GM12875 (cell line): ENCODE measurements around the gene PRMT5.

Experiments
- H3K4me3 ChIP-seq: one replicate; pipeline ENCODE4 v1.5.1; 2011; ENCODE audit warnings: low read depth, low read length, control low read depth
- TF ChIP-seq, protein P1 (sequence below): IDR thresholded peaks from 2 replicates; pipeline ENCODE4 v1.5.1; 2011; ENCODE audit warnings: low read depth, mild to moderate bottlenecking, control low read depth, inconsistent platforms, low read length, moderate library complexity, borderline replicate concordance; ENCODE audit not compliant: insufficient read depth

The PRMT5 gene

DNA sequence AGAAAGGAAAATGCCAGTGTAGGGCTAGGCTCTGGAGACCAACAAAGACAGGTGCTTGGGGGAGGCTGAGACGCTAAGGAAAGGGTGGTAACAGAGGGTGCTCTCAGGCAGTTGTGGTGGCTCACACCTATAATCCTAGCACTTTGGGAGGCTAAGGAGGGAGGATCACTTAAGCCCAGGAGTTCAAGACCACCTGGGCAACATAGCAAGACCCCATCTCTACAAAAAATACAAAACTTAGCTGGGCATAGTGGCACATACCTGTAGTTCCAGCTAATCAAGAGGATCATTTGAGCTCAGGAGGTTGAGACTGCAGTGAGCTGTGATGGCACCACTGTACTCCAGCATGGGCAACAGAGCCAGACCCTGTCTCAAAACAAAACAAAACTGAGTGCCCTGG, 33.8 kb downstream of the PRMT5 start:
- no peak overlapping the region for H3K4me3 ChIP-seq
- TF ChIP-seq, protein P1, sequence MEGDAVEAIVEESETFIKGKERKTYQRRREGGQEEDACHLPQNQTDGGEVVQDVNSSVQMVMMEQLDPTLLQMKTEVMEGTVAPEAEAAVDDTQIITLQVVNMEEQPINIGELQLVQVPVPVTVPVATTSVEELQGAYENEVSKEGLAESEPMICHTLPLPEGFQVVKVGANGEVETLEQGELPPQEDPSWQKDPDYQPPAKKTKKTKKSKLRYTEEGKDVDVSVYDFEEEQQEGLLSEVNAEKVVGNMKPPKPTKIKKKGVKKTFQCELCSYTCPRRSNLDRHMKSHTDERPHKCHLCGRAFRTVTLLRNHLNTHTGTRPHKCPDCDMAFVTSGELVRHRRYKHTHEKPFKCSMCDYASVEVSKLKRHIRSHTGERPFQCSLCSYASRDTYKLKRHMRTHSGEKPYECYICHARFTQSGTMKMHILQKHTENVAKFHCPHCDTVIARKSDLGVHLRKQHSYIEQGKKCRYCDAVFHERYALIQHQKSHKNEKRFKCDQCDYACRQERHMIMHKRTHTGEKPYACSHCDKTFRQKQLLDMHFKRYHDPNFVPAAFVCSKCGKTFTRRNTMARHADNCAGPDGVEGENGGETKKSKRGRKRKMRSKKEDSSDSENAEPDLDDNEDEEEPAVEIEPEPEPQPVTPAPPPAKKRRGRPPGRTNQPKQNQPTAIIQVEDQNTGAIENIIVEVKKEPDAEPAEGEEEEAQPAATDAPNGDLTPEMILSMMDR = no peak

DNA sequence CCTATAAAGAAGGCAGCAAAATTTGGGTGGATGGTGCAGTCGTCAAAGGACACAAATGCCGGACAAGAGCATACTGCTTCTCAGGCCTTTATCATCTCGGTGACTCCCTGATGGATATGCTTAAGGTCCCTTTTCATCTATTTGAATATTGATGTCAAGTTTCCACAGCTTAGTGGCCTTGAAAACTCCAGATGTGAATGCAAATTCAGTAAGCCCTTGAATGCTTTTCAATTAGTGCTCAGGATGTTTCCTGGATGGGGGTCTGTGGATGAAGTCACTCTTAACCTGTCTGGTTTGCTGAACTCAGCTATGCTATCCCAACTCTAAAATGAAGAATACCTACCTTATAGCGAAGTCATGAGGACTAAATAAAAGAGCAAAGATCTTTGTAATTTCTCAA, 35.5 kb downstream of the PRMT5 start:
- TF ChIP-seq, protein P1 = no peak

DNA sequence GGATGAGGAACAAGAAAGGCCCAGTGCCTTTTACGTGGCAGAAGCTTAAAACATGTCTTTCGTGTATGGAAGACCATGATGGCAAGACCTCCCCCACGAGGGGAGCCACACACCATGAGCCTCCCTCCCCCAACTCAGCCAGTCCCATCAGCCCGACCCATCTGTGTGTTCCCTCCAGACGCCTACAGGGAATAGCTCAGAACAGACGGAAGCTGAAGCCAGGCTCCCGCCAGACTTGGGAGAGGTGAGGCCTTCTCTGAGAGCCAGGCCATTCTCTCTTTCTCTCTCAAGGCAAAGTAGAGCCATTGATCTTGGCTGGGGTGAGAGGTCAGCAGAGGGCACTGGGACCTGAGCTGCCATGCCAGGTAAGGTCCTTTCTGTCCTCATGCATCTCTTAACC, 36.7 kb downstream of the PRMT5 start:
- TF ChIP-seq, protein P1 = no peak
- no peak overlapping the region for H3K4me3 ChIP-seq

More for the DNA sequence above, 35.5 kb downstream of the PRMT5 start:
- H3K4me3 ChIP-seq = no peak overlapping the region

DNA sequence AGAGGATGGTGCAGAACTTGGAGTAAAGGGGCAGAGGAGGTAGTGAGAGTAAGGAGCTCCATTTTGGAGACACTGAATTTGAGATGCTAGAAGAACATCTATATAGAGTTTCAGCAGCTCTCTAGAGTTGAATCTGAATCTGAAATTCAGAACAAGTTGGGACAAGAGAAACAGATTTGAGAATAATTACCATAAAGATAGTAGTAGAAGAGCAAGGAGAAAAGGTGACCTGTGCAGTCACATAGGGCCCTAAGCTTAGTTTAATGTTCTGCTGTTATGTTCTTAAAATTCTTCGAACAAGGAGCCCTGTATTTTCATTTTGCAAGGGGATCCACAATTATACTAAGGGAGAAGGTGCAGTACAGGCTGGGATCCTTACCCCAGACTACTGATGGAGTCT, 38.8 kb downstream of the PRMT5 start:
- no peak overlapping the region for H3K4me3 ChIP-seq
- TF ChIP-seq, protein P1 = no peak

DNA sequence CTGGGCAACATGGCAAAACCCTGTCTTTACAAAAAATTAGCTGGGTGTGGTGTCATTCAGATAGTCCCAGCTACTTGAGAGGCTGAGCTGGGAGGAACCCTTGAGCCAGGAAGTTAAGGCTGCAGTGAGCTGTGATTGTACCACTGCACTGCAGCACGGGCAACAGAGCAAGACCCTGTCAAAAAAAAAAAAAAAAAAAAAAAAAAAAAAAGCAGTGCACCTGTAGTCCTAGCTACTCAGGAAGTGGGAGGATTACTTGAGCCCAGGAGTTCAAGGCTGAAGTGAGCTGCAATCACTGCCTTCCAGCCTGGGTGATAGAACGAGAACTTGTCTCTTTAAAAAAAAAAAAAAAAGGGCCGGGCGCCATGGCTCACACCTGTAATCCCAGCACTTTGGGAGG, 40.5 kb downstream of the PRMT5 start:
- TF ChIP-seq, protein P1 = no peak
- H3K4me3 ChIP-seq = no peak overlapping the region

DNA sequence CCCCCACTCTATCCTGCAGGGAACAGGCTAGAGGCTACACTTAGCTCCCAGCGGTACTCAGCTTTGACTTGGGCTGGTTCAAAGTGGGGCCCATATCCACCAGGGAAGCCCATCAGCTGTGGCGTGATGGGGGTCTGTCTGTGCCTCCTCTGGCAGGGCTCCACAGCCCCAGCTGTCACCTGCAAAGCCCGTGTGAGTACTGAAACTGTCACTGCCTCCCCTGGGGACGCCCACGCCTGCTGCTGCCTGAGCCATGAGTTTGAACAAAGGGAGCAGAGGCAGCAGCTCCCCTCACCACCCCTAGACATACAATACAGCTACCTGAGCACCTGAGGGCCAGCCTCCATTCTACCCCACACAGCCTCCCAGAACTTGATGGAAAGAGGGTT, 41.2 kb downstream of the PRMT5 start:
- H3K4me3 ChIP-seq = peak overlapping the region; percentile 32
- TF ChIP-seq, protein P1 = no peak

DNA sequence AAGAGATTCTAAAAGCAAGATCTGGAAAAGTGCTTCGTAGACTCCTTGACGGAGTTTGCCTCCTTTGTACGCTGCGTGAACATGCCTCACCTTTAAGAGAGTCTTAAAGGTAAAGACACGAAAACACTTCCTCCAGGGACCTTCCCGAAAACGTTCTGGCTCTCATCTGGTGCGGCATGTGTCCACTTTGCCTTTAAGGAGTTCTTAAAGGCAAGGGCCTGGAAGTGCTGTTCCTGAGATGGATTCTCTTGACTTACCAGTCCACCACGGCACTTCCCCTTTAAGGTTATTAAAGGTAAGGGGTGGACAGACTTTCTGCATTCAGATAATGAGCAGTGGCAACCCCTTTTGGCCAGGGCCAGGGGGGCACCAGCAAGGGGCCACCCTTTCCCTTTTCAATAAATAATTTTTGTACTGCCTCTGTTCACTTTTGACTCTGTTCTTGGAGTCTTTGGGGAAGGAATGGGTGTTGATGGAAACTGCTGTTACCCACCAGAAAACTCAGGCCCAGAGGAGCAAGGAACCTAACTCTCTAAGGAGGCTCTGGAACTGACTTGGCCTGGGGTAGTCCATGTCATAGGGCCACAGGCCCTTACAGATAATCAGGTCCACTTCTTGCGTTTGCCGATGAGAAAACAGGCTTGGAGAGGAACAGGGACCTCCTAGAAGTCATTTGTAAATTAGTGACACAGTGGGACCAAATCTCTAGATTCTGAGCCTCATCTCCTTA, 41.8 kb downstream of the PRMT5 start:
- TF ChIP-seq, protein P1 = no peak
- H3K4me3 ChIP-seq = peak overlapping the region; percentile 45
